Vagina (tissue), 2 donors: ENCODE data around the gene TMEM130.

Source experiments
- CTCF ChIP-seq, 3 experiments: fragments of 450-650 bp in 2 of 3; fragments of 200-600 bp in 1 of 3; sonication (generic) in 1 of 3; IDR thresholded peaks; one replicate each; pipeline ENCODE4 v1.5.1; 2017 to 2019; ENCODE audit warnings: antibody characterized with exemption in 3 of 3, mild to moderate bottlenecking in 2 of 3, moderate library complexity in 2 of 3
- POLR2A ChIP-seq, 2 donors: fragments of 450-650 bp; IDR thresholded peaks; one replicate each; pipeline ENCODE4 v1.6.1; 2017; ENCODE audit warnings: antibody characterized with exemption in 2 of 2, mild to moderate bottlenecking in 2 of 2, moderate library complexity in 2 of 2
- POLR2AphosphoS5 ChIP-seq, 2 donors: sonication (generic); formaldehyde crosslinking; IDR thresholded peaks; one replicate each; pipeline ENCODE4 v1.9.0; 2017; ENCODE audit warnings: antibody characterized with exemption in 2 of 2, mild to moderate bottlenecking in 2 of 2, low read depth in 1 of 2; ENCODE audit not compliant: insufficient read depth in 1 of 2

GRCh38 chr7:98862716-98863420 is 6.9 kb downstream of the TMEM130 start:
- TF ChIP-seq CTCF (IDR thresholded peaks at IDR 0.05) (no peak), POLR2AphosphoS5 (IDR thresholded peaks at IDR 0.05; ENCODE audit: insufficient read depth in 1 of 2, low read depth in 1 of 2) (no peak), POLR2A (IDR thresholded peaks at IDR 0.05) (no peak)
